Ishikawa (cell line): ENCODE results near the gene ACADM.

Source experiments
- CEBPB ChIP-seq: IDR thresholded peaks from 2 replicates; pipeline ENCODE4 v1.6.1; 2012
- CREB1 ChIP-seq: IDR thresholded peaks from 2 replicates; pipeline ENCODE4 v1.6.1; 2012; ENCODE audit warnings: low read depth
- EGR1 ChIP-seq: IDR thresholded peaks from 2 replicates; pipeline ENCODE4 v1.6.1; 2012
- EP300 ChIP-seq: IDR thresholded peaks from 2 replicates; pipeline ENCODE4 v1.6.1; 2012; ENCODE audit warnings: borderline replicate concordance
- NFIC ChIP-seq: IDR thresholded peaks from 2 replicates; pipeline ENCODE4 v1.6.1; 2012
- RAD21 ChIP-seq: IDR thresholded peaks from 2 replicates; pipeline ENCODE4 v1.6.1; 2012; ENCODE audit warnings: low read depth
- TAF1 ChIP-seq: IDR thresholded peaks from 2 replicates; pipeline ENCODE4 v1.6.1; 2012; ENCODE audit warnings: low read depth, mild to moderate bottlenecking
- TCF12 ChIP-seq: IDR thresholded peaks from 2 replicates; pipeline ENCODE4 v1.6.1; 2012; ENCODE audit warnings: low read depth
- TEAD4 ChIP-seq: IDR thresholded peaks from 2 replicates; pipeline ENCODE4 v1.6.1; 2012
- YY1 ChIP-seq: IDR thresholded peaks from 2 replicates; pipeline ENCODE4 v1.6.1; 2012; ENCODE audit warnings: low read depth
- TF ChIP-seq, protein P1 (sequence below): IDR thresholded peaks from 2 replicates; pipeline ENCODE4 v1.6.1; 2012
- TF ChIP-seq, protein P2 (sequence below): IDR thresholded peaks from 2 replicates; pipeline ENCODE4 v1.6.1; 2012
- TF ChIP-seq, protein P3 (sequence below): IDR thresholded peaks from 2 replicates; pipeline ENCODE4 v1.6.1; 2012; ENCODE audit warnings: low read depth, mild to moderate bottlenecking

DNA sequence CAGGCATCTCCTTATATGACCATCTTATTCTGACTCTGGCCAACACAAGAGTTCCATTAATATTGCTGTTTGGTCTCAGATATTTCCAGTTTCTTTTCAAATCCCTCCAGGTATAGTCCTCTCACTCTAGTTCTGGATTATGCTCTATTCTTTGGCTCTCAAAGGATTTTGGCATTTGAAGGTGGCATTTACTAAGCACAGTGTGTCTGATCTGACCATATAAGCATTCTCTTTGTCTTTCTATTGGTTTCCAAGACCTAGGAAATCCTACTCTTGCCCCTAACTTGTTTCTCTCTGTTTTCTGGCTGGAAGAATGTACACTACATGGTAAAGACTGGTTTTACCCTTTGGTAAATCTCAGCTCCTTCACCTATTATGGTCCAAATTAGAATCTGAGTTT lies 12.7 kb upstream of the ACADM start:
- no peak for TF ChIP-seq YY1
- no peak for TF ChIP-seq RAD21
- no peak for TF ChIP-seq TAF1
- TF ChIP-seq EP300, result no peak
- TF ChIP-seq, protein P1, sequence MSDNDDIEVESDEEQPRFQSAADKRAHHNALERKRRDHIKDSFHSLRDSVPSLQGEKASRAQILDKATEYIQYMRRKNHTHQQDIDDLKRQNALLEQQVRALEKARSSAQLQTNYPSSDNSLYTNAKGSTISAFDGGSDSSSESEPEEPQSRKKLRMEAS, result no peak
- TF ChIP-seq NFIC, result no peak
- TF ChIP-seq, protein P2, sequence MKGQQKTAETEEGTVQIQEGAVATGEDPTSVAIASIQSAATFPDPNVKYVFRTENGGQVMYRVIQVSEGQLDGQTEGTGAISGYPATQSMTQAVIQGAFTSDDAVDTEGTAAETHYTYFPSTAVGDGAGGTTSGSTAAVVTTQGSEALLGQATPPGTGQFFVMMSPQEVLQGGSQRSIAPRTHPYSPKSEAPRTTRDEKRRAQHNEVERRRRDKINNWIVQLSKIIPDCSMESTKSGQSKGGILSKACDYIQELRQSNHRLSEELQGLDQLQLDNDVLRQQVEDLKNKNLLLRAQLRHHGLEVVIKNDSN, result no peak
- TF ChIP-seq TEAD4, result no peak
- TF ChIP-seq, protein P3, sequence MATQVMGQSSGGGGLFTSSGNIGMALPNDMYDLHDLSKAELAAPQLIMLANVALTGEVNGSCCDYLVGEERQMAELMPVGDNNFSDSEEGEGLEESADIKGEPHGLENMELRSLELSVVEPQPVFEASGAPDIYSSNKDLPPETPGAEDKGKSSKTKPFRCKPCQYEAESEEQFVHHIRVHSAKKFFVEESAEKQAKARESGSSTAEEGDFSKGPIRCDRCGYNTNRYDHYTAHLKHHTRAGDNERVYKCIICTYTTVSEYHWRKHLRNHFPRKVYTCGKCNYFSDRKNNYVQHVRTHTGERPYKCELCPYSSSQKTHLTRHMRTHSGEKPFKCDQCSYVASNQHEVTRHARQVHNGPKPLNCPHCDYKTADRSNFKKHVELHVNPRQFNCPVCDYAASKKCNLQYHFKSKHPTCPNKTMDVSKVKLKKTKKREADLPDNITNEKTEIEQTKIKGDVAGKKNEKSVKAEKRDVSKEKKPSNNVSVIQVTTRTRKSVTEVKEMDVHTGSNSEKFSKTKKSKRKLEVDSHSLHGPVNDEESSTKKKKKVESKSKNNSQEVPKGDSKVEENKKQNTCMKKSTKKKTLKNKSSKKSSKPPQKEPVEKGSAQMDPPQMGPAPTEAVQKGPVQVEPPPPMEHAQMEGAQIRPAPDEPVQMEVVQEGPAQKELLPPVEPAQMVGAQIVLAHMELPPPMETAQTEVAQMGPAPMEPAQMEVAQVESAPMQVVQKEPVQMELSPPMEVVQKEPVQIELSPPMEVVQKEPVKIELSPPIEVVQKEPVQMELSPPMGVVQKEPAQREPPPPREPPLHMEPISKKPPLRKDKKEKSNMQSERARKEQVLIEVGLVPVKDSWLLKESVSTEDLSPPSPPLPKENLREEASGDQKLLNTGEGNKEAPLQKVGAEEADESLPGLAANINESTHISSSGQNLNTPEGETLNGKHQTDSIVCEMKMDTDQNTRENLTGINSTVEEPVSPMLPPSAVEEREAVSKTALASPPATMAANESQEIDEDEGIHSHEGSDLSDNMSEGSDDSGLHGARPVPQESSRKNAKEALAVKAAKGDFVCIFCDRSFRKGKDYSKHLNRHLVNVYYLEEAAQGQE, result no peak
- TF ChIP-seq TCF12, result no peak
- no peak for TF ChIP-seq EGR1
- no peak for TF ChIP-seq CEBPB
- TF ChIP-seq CREB1, result no peak
